GM20000 (cell line): ENCODE data around the gene RPL18A.

Experiments used
- DNase-seq: peaks from one replicate; pipeline ENCODE4 v3.0.0; 2012; ENCODE audit warnings: low spot score
- CTCF ChIP-seq: IDR thresholded peaks from 2 replicates; pipeline ENCODE4 v1.5.1; 2012; ENCODE audit warnings: mild to moderate bottlenecking, control low read depth; ENCODE audit errors: extremely low read depth, missing control alignments

RPL18A gene

DNA sequence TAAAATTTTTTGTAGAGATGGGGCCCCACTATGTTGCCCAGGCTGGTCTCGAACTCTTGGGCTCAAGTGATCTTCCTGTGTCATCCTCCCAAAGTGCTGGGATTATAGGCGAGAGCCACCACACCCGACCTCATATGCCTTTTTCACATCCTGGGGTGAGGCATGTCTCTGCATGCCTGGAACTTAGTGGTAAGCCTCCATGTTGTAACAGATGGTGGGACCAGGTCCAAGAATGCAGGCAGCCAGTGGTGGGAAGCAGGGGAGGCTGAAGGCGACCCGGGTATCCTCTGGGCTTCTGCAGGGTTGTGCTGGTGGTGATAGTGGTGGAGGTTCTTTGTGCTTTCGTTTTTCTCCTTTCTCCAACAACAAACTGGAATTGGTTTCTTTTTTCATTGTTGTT is 43.0 kb downstream of the RPL18A start:
- DNase-seq = no peak

GRCh38 chr19:17908244-17908643 is 48.5 kb downstream of the RPL18A start:
- no peak for TF ChIP-seq CTCF
- DNase-seq = no peak

More for the DNA sequence above, 43.0 kb downstream of the RPL18A start:
- no peak for TF ChIP-seq CTCF

DNA sequence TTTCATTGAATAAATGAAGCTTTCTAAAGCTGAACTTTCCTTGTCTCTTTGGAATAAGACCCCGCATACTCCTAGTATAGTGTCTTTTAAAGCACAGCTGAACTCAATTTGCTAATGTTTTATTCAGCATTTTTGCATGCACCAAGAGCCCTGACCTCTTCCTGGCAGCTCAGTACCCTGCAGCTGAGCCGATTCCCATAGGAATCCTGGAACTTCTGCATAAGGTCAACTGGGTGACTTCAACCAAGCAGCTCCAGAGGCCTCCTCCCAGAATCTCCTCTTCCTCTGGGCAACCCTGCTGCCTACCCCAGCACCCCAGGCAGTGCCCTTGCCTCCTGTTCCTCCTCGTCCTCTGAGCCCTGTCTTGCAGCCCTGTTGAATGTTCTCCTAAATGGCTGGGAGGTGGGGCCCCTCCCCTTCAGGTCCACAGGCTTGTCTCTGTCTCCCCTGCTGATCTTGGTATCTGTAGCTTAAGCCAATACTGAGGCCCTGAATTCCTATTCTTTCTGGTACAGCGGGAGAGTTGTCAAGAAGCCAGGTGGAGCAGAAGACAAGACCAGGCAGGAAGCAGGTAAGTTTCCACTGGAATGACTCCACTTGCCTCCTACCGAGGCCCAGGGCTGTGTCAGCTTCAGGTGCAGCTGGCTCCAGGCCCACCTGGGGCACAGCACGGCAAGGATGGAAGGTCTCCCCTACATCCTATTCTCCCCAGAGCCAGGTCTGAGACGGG is 49.5 kb downstream of the RPL18A start:
- TF ChIP-seq CTCF = no peak
- DNase-seq = no peak

- no peak for DNase-seq
- TF ChIP-seq CTCF = no peak
Measured at GRCh38 chr19:17910791-17911360, 51.2 kb downstream of the RPL18A start.
